GM03348 (cell line): ENCODE data around the gene OR13C4.
"Not testable (repeated sequence)": the region's sequence is repeated elsewhere in the genome, so short reads cannot be mapped to it uniquely, and the experiment has no call there.

Experiments used
- DNase-seq: peaks from one replicate; pipeline ENCODE4 v3.0.0; 2012; ENCODE audit warnings: low spot score

The OR13C4 gene

DNA sequence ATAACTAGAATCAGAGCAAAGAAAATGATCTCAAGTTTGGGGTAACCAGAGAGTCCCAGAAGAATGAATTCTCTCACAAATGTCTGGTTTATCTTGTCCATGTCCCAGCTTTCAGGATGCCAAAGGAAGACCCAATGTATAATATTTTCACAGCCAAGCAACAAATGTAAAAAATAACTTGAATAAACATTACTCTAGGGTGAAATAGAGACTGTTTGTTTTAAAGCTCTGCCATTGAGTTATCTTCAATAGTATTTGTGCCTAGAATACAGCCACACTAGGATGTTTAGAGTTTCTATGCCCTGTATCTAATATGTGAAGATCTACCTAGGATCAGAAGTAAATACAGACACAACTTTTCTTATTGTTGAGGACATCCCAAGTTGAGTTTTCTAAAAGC is at the start of gene OR13C4:
Gene OR13C4 (minus strand): TSS at position 101 of the 400 bp plus-strand sequence. CDS start 0 bp downstream, at position 101.
- DNase-seq, result no peak

DNA sequence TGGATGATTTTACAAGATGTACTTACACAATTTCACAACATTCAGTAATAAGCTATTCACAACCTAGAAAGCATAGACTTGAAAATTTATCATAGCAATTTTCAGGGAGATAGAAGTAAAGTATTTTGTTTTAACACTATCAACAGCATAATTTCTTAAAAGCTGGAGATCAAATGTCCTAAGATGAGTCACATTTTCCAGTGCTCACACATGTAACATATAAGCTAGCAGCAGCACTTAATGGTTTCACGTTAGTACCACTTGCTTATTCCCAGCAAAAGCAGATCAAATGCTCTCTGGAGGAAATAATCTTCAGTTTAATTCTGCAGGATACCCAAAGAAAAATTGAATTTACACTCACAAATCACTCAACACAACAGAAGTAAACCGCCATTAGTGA is 48.4 kb upstream of the OR13C4 start:
- no peak for DNase-seq

DNA sequence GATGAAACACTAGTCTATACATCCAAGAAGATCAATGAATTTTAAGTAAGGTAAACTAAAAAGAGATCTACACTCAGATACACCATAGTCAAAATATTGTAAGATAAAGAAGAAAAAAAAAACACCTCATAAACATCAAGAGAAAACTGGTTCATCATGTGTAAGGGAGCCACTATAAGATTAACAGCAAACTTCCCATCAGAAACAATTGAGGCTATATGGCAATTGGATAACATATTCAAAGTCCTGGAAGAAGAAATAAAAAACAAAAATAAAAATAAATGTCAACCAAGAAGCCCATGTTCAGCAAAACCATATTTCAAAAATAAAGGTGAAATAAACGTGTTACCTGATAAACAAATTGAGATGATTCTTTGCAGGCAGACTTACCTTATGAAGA is 45.6 kb upstream of the OR13C4 start:
- DNase-seq, result no peak

DNA sequence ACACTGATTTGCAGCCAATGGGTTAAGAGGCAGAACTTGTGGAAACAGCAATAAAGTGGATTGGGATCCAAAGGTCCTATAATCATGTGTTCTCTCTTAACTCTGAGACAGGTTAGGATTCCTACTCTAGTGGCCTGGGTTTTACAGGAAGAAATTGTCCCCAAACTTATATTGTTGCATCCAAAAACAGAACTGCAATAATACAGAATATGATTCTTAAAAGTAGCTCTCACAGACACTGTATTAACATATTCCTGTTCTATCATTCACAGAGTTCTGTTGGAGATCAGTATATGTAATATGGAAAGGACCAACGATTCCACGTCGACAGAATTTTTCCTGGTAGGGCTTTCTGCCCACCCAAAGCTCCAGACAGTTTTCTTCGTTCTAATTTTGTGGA is 41.9 kb upstream of the OR13C4 start, which contains the start of gene OR13C8:
Gene OR13C8 (plus strand): TSS at position 301 of the 400 bp plus-strand sequence. CDS start 0 bp downstream, at position 301.
- DNase-seq, result no peak

DNA sequence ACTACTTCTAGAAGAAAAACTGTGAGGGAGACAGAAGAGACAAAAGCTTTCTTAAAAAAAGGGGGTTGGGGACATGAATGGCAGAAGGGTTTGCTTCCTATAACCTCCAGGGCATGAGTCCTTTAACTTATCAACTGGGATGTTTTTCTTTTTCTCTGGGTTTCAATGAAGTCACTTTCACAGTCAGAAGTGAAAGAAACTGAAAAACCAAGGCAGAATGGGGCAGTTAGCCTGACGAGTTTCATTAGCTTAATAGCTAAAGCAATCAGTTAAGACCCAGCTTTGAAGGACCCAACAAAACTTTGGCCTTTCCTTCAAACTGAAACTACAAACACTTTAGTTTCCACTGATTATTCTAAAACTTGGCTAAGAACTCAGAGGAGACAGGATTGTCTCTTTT is 37.3 kb upstream of the OR13C4 start:
- no peak for DNase-seq

DNA sequence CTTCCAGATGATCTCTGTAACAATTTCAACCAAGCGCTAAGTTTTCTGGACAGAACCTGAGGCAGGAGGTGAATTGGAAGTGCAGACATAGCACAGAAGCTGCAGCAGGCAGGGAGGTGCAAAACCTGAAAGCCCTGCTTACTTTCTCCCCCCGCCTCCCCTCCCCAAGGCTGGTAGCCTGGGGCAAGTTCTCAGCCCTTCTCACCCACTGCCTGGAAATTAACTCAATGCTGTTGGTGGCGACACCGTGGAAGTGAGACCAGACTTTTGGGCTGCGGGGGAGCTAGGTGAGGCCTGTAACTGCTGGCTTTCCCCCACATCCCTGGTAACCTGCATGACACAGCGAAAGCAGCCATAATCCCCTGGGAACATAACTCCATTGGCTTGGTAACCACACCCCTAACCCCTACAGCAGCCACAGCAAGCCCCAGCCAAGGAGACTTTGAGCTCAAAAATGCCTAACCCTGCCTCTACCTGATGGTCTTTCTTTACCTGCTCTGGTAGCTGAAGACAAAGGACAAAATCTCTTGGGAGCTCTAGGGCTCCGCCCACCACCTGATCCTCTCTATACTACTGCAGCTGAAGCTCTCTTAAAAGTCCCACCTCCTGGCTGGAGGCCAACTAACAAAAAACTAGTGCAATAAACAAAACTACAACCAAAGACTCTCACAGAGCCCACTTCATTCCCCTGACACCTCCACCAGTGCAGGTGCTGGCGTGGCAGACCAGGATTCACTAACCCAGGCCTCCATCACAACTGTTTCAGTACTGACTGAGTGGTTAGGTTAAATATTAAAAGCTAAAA is 30.0 kb upstream of the OR13C4 start:
- DNase-seq, result no peak

DNA sequence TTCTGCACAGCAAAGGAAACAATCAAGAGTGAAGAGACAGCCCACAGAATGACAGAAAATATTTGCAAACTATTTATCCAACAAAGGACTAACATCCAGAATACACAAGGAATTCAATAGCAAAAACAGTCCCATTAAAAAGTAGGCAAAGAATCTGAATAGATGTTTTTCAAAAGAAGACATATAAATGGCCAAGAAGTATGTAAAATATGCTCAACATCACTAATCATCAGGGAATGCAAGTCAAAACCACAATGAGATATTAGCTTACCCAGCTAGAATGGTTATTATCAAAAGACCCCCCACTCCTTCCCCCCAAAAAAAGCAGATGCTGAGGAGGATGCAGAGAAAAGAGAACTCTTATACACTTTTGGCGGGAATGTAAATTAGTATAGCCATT is 28.5 kb upstream of the OR13C4 start:
- DNase-seq, result no peak

DNA sequence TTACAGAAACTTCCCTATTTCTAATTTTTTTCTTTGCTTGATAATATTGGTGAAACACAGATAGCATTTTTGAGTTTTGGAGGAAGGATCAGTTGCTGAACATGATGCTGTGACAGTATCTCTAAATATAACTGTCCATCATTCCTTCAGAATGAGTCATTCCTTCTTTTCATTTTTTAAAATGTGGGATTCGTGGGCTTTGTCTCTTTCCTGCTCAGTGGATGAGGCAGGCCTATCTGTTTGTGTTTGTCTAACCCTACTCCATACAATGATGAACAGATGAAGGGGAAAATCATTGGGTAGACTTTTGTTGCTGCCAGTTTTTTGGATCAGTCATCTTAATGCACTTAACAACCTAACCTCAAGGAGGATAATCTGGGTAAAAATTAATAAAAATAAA is 26.3 kb upstream of the OR13C4 start:
- peak; percentile 1 for DNase-seq

DNA sequence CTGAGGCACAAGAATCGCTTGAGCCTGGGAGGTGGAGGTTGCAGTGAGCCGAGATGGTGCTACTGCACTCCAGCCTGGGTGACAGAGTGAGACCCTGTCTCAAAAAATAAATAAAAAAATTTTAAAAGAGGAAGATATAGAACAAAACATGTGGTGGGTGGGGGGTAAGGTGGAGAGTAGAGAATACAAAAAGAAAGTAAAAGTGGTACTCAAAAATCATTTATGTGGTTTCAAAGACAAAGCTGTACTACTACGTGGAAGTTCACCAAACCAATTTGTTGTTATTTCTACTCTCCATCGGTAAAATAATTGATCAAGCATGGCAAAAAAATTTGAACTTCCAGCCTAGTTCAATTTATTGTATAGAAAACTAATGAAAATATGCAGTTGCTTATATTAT is 17.6 kb upstream of the OR13C4 start:
- no peak for DNase-seq

DNA sequence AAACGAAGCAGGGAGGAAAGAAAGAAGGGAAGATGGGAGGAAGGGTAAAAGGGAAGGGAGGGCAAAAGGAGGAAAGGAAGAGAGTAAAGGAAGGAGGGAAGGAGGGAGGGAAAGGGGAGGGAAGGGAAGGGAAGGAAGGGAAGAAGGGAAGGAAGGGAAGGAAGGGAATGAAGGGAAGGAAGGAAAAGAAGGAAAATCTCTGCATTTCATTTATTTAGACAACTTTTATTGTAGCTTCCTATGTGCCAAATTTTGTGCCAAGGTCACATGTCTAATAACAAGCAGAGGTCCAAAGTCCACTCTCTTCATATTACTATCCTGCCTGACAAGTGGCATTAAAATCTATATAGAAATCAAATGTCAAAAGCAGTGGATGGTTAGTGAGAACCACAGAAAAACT is 12.3 kb upstream of the OR13C4 start:
- DNase-seq, result no peak

DNA sequence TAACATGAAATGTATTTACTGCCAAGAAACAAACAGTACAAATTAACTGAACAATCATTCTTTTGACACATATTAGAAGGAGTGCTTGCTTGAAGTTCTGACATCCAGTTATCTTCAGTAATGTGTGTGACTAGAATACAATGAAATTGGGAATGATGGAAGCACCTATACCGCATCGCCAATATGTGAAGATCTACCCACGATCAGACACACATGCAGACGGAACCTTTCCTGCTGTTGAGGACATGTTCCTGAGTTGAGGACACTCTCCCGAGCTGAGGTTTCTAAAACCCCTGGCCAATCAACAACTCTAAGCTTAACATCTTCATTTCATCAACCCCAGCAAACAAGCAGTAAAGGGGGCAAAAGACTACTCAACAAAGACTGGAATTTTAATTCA is 9.7 kb upstream of the OR13C4 start, which contains the start of gene OR13C3:
Gene OR13C3 (minus strand): TSS at position 101 of the 400 bp plus-strand sequence. CDS start 133 bp downstream, outside the sequence.
- no peak for DNase-seq

DNA sequence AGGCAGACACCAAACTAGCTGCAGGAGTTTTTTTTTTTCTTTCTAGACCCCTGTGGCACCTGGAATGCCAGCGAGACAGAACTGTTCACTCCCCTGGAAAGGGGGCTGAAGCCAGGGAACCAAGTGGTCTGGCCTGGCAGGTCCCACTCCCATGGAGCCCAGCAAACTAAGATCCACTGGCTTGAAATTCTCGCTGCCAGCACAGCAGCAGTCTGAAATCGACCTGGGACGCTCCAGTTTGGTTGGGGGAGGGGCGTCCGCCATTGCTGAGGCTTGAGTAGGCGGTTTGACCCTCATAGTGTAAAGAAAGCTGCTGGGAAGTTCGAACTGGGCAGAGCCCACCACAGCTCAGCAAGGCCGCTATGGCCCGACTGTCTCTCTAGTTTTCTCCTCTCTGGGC is 6.8 kb downstream of the OR13C4 start:
- DNase-seq, result not testable (repeated sequence)

DNA sequence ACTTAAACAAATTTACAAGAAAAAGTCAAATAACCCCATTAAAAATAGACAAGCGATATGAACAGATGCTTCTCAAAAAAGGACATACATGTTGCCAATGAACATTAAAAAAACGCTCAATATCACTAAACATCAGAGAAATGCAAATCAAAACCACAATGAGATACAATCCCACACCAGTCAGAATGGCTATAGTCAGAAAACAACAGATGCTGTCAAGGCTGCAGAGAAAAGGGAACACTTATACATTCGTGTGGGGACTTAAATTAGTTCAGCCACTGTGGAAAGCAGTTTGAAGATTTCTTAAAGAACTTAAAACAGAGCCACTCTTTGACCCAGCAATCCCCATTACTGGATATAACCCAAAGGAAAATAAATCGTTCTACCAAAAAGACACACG is 12.1 kb downstream of the OR13C4 start:
- DNase-seq, result no peak

DNA sequence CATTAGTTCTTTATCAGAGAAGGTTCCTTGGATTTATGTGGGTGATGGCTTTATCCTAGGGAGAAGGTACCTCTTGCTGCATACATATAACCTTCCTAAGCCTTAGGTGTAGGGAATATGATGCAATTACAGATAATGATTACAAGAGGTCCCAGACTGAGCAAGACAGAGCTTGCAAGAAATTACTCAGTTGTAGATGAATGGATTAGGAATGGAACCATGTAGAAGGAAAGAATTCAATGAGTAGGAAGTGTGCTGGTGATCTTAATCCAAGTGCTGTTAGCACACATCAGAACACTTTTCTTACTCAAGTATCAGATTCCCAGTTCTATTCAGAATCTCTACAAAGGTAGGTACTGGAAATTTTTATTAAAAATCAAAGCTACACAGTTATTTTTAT is 20.4 kb downstream of the OR13C4 start:
- DNase-seq, result no peak

DNA sequence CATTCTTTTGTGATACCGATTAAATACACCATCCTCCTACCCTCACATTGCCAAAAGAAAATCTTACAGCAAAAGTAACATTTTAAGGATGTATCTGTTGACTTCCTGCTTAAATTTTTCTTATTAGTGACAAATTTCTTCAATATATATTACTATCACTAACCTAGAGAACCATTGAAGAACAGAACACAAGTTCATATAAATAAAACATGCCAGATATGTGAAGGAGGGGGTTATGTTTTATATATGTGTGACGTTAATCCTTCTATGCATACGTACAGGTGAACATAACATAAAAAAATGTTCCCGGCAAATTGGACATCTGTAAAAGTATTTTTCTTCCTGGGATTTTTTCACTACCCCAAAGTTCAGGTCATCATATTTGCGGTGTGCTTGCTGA is 23.0 kb downstream of the OR13C4 start, which contains the start of gene OR13F1:
Gene OR13F1 (plus strand): TSS at position 301 of the 400 bp plus-strand sequence. CDS start 0 bp downstream, at position 301.
- DNase-seq, result no peak

DNA sequence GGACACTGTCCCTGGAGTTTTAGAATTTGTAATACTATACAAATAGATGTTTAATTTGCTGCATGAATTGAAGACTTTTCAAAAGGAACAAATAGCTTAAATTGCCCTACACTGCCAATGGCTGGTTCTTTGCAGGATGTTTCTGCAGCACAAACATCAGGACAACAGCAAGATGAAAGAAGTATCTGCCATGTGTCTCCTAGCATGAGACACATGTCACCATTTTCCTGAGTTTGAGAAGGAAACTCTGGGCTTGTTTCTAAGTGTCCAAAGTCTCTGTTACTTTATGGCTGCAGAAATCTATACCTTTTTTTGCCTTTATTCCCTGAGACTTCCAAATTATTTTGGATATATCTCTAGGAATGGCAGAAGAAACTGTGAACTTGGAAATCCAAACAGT is 23.6 kb downstream of the OR13C4 start:
- DNase-seq, result no peak

DNA sequence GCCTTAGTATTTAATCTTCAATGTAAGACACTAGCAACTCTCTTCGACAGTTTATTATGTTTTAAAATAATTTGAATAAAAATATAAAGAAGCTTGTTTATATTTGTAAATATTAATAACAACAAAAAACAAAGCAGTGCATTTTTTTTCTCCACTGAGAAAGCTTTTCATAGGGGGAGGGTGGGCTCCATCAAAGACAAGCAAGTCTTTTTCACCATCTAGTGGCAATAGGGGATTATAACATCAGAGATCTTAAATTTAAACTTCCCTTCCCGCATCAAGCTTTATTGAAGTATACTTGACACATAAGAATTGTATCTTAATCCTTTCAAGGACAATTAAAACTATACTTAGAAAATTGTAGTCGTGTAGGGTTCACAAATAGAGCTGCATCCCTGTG is 32.2 kb downstream of the OR13C4 start:
- DNase-seq, result no peak

DNA sequence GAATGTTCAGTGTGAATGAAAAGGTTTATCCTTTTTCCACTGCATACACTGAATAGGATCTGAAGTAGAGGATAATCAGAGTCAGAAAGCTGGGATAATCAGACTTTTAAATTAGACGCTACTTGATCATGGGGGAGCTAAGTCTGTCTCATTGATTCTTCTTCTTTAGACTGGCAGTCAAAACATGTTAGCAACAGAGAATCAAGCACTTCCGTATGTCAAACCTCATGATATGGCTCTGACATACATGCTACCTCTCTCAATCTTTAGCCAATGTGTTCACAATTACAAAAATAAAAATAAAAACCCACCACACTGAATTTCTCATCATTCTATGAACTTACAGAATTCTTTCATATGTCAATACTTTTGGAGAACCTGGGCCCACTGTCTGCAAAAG is 42.0 kb downstream of the OR13C4 start:
- no peak for DNase-seq

DNA sequence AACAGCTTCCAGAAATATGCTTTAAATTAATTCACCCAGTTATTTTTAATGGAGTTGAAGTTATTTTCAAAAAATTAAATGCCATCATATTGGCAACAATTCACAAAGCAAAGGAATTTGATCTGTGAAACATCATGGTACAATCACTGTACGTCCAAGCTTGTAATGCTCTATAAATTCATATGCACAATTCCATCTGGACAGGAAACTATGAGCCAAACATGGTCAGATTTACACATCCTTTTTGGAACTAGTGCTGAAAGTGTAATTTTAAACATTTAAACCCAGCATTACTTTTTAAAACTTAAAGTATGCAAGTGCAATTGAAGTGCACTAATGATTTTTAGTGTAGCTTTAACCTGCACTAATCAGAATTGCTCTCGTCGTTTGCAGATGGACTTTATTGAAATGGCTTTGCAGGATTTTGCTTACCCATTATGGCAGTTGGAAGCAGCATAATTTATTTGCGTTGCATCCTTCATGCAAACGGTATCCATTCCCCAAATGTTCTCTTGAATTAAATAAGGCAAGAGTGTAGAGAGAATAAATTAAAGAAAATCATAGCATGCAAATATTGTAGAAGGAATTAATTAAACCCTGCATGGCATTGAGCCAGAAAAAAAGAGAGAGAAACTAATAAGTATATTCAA is 44.0 kb downstream of the OR13C4 start:
- no peak for DNase-seq
